ENCODE measurements around the gene MAP3K5. TPM values are rescaled to one million over a fixed set of nuclear protein-coding genes. Genes with fewer than 3 reads are reported as not detected.

MAP3K5 gene
- total and polyA plus RNA-seq, 2 of the 8 experiments (the other 6 are each of a cell fraction or from before 2014, with no cell fraction given), result 0.63 to 2.6 TPM

DNA sequence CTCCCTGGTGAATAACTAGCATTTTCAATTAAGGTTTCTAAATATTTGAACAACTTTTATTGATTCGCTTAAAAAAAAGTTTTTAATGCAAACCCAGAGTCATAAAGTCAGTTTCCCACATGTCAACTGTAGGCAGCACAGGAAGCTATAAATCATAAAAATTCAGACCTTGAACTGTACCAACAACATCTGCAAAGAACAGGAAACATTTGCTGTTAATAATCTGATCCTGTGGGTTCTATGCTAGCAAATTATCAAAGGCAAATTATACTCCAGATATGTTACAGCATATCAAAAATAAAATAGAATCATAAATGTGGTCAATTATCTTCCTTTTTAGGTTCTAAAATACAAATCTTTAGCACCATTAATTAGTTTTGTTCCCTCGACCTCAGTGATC is 225.4 kb downstream of the MAP3K5 start (continued):
- TF ChIP-seq JUN (IDR thresholded peaks at IDR 0.05; ENCODE audit: low read depth, low read length), result no peak

Measured in H1 (cell line).